ENCODE data around the gene ZNF45. TPM values are rescaled to one million over a fixed set of nuclear protein-coding genes. Genes with fewer than 3 reads are reported as not detected.

ZNF45 gene
- total RNA-seq, 1 experiment from 2014 or later: 15.2 TPM

GRCh38 chr19:43901395-43902390, 33.4 kb downstream of the ZNF45 start:
- H3K27me3 ChIP-seq (ENCODE audit: insufficient read depth, low read length): no peaks in the 10 kb centered on the region
- H2AFZ ChIP-seq (ENCODE audit: low read depth, low read length, poor library complexity, severe bottlenecking): no peak overlapping the region
- intact Hi-C loops (cut with micrococcal nuclease): no loop called here
- CTCF ChIA-PET: no interaction called here
- TF ChIP-seq, protein P1, sequence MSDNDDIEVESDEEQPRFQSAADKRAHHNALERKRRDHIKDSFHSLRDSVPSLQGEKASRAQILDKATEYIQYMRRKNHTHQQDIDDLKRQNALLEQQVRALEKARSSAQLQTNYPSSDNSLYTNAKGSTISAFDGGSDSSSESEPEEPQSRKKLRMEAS (IDR thresholded peaks at IDR 0.05): no peak
- TF ChIP-seq JUND (IDR thresholded peaks at IDR 0.05): no peak
- TF ChIP-seq CEBPB (IDR thresholded peaks at IDR 0.05; ENCODE audit: low read depth): no peak
- no peak for TF ChIP-seq SP1 (IDR thresholded peaks at IDR 0.05; ENCODE audit: low read depth)
- TF ChIP-seq EGR1 (IDR thresholded peaks at IDR 0.05; ENCODE audit: low read depth): no peak
- TF ChIP-seq ZNF274 (IDR thresholded peaks at IDR 0.05; ENCODE audit: low read depth, low read length): no peak
- no peak for TF ChIP-seq CTCF (IDR thresholded peaks at IDR 0.05 in 2 of 3, conservative IDR thresholded peaks at IDR 0.05 in 1 of 3; ENCODE audit: borderline replicate concordance in 1 of 3, insufficient read depth in 1 of 3, low read depth in 2 of 3, low read length in 2 of 3)
- no peak for TF ChIP-seq EZH2phosphoT487 (IDR thresholded peaks at IDR 0.05; ENCODE audit: borderline replicate concordance)
- TF ChIP-seq ZFX (IDR thresholded peaks at IDR 0.05): no peak
- TF ChIP-seq ATF3 (IDR thresholded peaks at IDR 0.05): no peak
- POLR2A ChIA-PET: no interaction called here
- no peaks in the 10 kb centered on the region; a peak in 2 of 4 replicates for H3K9me3 ChIP-seq (ENCODE audit: control insufficient read depth in 1 of 2, insufficient read depth in 1 of 2, low read depth in 1 of 2, low read length in 2 of 2)
- no peaks in the 10 kb centered on the region for H4K20me1 ChIP-seq (ENCODE audit: insufficient read depth)
- BruUV-seq (replicated peaks): no TSS peak
- no peaks in the 10 kb centered on the region for H3K9me2 ChIP-seq (ENCODE audit: insufficient read depth)
- no peak overlapping the region for H3K4me2 ChIP-seq (ENCODE audit: low read length)
- H3K9ac ChIP-seq (ENCODE audit: low read length): no peak overlapping the region
- RAD21 ChIA-PET (ENCODE audit: low non-redundant PET in 1 of 2, low total read pairs in 2 of 2, uncharacterized antibody in 2 of 2, unreplicated experiment in 2 of 2): no interaction called here
- no peaks in the 10 kb centered on the region for H3K79me2 ChIP-seq (ENCODE audit: insufficient read depth, low read length)
- no peaks in the 10 kb centered on the region for H3K4me1 ChIP-seq (ENCODE audit: control insufficient read depth in 1 of 2, insufficient read depth in 2 of 2, low read length in 2 of 2)
- H3K36me3 ChIP-seq (ENCODE audit: control insufficient read depth in 1 of 2, insufficient read depth in 2 of 2, low read length in 2 of 2): no peaks in the 10 kb centered on the region
- ATAC-seq (no peak), DNase-seq (ENCODE audit: low read depth, low spot score) (no peak)
- no peak overlapping the region for H3K27ac ChIP-seq (ENCODE audit: low read depth, low read length)
- H3K4me3 ChIP-seq (replicated peaks in 1 of 2; ENCODE audit: low read depth in 1 of 2, low read length in 2 of 2): no peak overlapping the region

Data from HCT116 (cell line).